SU-DHL-6 (cell line): ENCODE data around the gene MARCHF3.
A peak's percentile ranks its signal among the peaks of the same experiment; 100 is the strongest.

Experiments
- H2AFZ ChIP-seq: fragments of 200-600 bp; sonication (generic); 2 replicates; pipeline ENCODE4 v1.6.1; 2014; ENCODE audit warnings: low read depth, mild to moderate bottlenecking, moderate library complexity, mixed read lengths, antibody characterized with exemption, low read length; ENCODE audit not compliant: severe bottlenecking
- H3F3A ChIP-seq: fragments of 200-600 bp; shearing (Covaris generic); 2 replicates; pipeline ENCODE4 v1.6.0; 2016; ENCODE audit warnings: antibody characterized with exemption, mild to moderate bottlenecking; ENCODE audit not compliant: insufficient read depth
- H3K27ac ChIP-seq: fragments of 200-600 bp; sonication (generic); 2 replicates; pipeline ENCODE4 v1.5.1; 2016; ENCODE audit warnings: low read depth, mild to moderate bottlenecking, low read length, moderate library complexity, mixed read lengths
- H3K27me3 ChIP-seq: fragments of 200-600 bp; sonication (generic), shearing (Covaris generic); 2 replicates; pipeline ENCODE4 v1.6.0; 2014; ENCODE audit warnings: mild to moderate bottlenecking, low read length
- H3K36me3 ChIP-seq: fragments of 200-600 bp; sonication (generic); 2 replicates; pipeline ENCODE4 v1.6.1; 2014; ENCODE audit warnings: mild to moderate bottlenecking, low read length, mixed read lengths
- H3K4me2 ChIP-seq: fragments of 300-600, 200-600 bp; shearing (Covaris generic), sonication (generic); 2 replicates; pipeline ENCODE4 v1.6.0; 2014; ENCODE audit warnings: low read length, low read depth, mild to moderate bottlenecking; ENCODE audit not compliant: poor library complexity, severe bottlenecking
- H3K4me3 ChIP-seq: fragments of 200-600 bp; sonication (generic); 2 replicates; pipeline ENCODE4 v1.5.1; 2014; ENCODE audit warnings: antibody characterized with exemption, low read length, mild to moderate bottlenecking, mixed read lengths; ENCODE audit not compliant: insufficient read depth, poor library complexity, severe bottlenecking
- H3K79me2 ChIP-seq: fragments of 200-600 bp; sonication (generic); 2 replicates; pipeline ENCODE4 v1.6.1; 2014; ENCODE audit warnings: mild to moderate bottlenecking, low read length, moderate library complexity; ENCODE audit not compliant: insufficient read depth
- H3K9ac ChIP-seq: fragments of 200-600 bp; sonication (generic); 2 replicates; pipeline ENCODE4 v1.7.0; 2014; ENCODE audit warnings: mild to moderate bottlenecking, low read length
- H3K9me2 ChIP-seq: fragments of 200-600 bp; sonication (generic); replicated peaks from 2 replicates; pipeline ENCODE4 v1.6.1; 2014; ENCODE audit warnings: low read length; ENCODE audit not compliant: insufficient read depth
- H3K9me3 ChIP-seq: fragments of 200-600 bp; sonication (generic); 2 replicates; pipeline ENCODE4 v1.6.1; 2014; ENCODE audit warnings: low read length, mixed read lengths; ENCODE audit not compliant: insufficient read depth
- H4K20me1 ChIP-seq: fragments of 200-600 bp; sonication (generic); 2 replicates; pipeline ENCODE4 v1.6.1; 2014; ENCODE audit warnings: low read depth, mild to moderate bottlenecking, antibody characterized with exemption, low read length, moderate library complexity, mixed read lengths
- CTCF ChIP-seq: fragments of 200-600 bp; sonication (generic); IDR thresholded peaks from one replicate; pipeline ENCODE4 v1.5.1; 2017; ENCODE audit warnings: antibody characterized with exemption, mild to moderate bottlenecking, low read length, moderate library complexity; ENCODE audit not compliant: insufficient read depth, poor library complexity, severe bottlenecking
- EZH2phosphoT487 ChIP-seq: fragments of 200-600 bp; sonication (generic), shearing (Covaris generic); conservative IDR thresholded peaks from 2 replicates; pipeline ENCODE4 v1.6.1; 2018; ENCODE audit warnings: mild to moderate bottlenecking, antibody characterized with exemption, low read length, moderate library complexity, mixed read lengths

The MARCHF3 gene

GRCh38 chr5:127031147-127031862 lies 947 bp upstream of the MARCHF3 start:
- Histone ChIP-seq H3K9ac (peak overlapping the region; percentile 69), H3K79me2 (no peaks in the 10 kb centered on the region), H3K4me3 (peak overlapping the region; percentile 68), H3F3A (no peaks in the 10 kb centered on the region), H3K36me3 (no peaks in the 10 kb centered on the region), H3K9me2 (no peaks in the 10 kb centered on the region), H3K4me2 (peak overlapping the region; percentile 74), H3K27ac (0 out of 2 replicates have a peak overlapping the region, but pooled peaks have one; percentile 54), H3K9me3 (no peaks in the 10 kb centered on the region), H4K20me1 (no peaks in the 10 kb centered on the region), H2AFZ (peak overlapping the region; percentile 93), H3K27me3 (no peaks in the 10 kb centered on the region)
- TF ChIP-seq EZH2phosphoT487 (no peak), CTCF (no peak)

GRCh38 chr5:127029581-127030258 lies 638 bp downstream of the MARCHF3 start:
- H3K27ac ChIP-seq, result no peak overlapping the region
- no peaks in the 10 kb centered on the region for H3K9me2 ChIP-seq
- H2AFZ ChIP-seq, result peak overlapping the region; percentile 75
- no peaks in the 10 kb centered on the region for H3K27me3 ChIP-seq
- peak overlapping the region; percentile 69 for H3K9ac ChIP-seq
- peak overlapping the region; percentile 68 for H3K4me3 ChIP-seq
- no peaks in the 10 kb centered on the region for H3K36me3 ChIP-seq
- no peaks in the 10 kb centered on the region for H3K9me3 ChIP-seq
- H3K4me2 ChIP-seq, result peak overlapping the region; percentile 74
- no peaks in the 10 kb centered on the region for H3F3A ChIP-seq
- no peaks in the 10 kb centered on the region for H4K20me1 ChIP-seq
- no peak for TF ChIP-seq CTCF
- no peak for TF ChIP-seq EZH2phosphoT487
- H3K79me2 ChIP-seq, result no peaks in the 10 kb centered on the region

- no peaks in the 10 kb centered on the region for H3K79me2 ChIP-seq
Measured at GRCh38 chr5:127028822-127029457, 1.4 kb downstream of the MARCHF3 start.

More at GRCh38 chr5:127028822-127029457, 1.4 kb downstream of the MARCHF3 start:
- H3K36me3 ChIP-seq, result no peaks in the 10 kb centered on the region
- no peak overlapping the region for H3K27ac ChIP-seq
- H4K20me1 ChIP-seq, result no peaks in the 10 kb centered on the region
- H3K4me3 ChIP-seq, result no peak overlapping the region
- H3F3A ChIP-seq, result no peaks in the 10 kb centered on the region
- H2AFZ ChIP-seq, result no peak overlapping the region
- TF ChIP-seq CTCF (no peak), EZH2phosphoT487 (no peak)
- H3K9me3 ChIP-seq, result no peaks in the 10 kb centered on the region
- H3K27me3 ChIP-seq, result no peaks in the 10 kb centered on the region
- H3K4me2 ChIP-seq, result peak overlapping the region; percentile 74
- no peak overlapping the region for H3K9ac ChIP-seq
- no peaks in the 10 kb centered on the region for H3K9me2 ChIP-seq
